SK-N-MC (cell line): ENCODE measurements around the gene CCDC68.

Experiments used
- EZH2 ChIP-seq: fragments of 200-600 bp; sonication (generic); IDR thresholded peaks from one replicate; pipeline ENCODE4 v1.6.1; 2017; ENCODE audit warnings: antibody characterized with exemption
- FOXP2 ChIP-seq: optimal IDR thresholded peaks from 2 replicates; pipeline ENCODE3; 2011; ENCODE audit warnings: mild to moderate bottlenecking, moderate library complexity; ENCODE audit not compliant: insufficient read depth; ENCODE audit errors: extremely low read length, control extremely low read depth
- POLR2AphosphoS5 ChIP-seq: IDR thresholded peaks from 2 replicates; pipeline ENCODE4 v1.6.1; 2012; ENCODE audit warnings: mild to moderate bottlenecking, low read depth, low read length, borderline replicate concordance

- TF ChIP-seq POLR2AphosphoS5 (no peak), EZH2 (no peak), FOXP2 (no peak)
Observed at GRCh38 chr18:54928236-54928635, 31.0 kb downstream of the CCDC68 start.
